Ascending aorta (tissue), 2 donors: Measurements from ENCODE around the gene PLOD2. TPM values are rescaled to one million over a fixed set of nuclear protein-coding genes. Genes with fewer than 3 reads are reported as not detected.

Experiments
- DNase-seq, 2 donors: peaks; one replicate each; pipeline ENCODE4 v3.0.0-alpha.2; 2019; ENCODE audit warnings: low spot score in 2 of 2
- H3K27ac ChIP-seq, 2 donors: fragments of 200-600 bp; sonication (generic); one replicate each; pipeline ENCODE4 v1.5.1; 2016 to 2017; ENCODE audit warnings: mild to moderate bottlenecking in 1 of 2
- H3K27me3 ChIP-seq: fragments of 200-600 bp; sonication (generic); one replicate; pipeline ENCODE4 v1.5.1; 2017
- H3K36me3 ChIP-seq, 2 donors: fragments of 200-600 bp; sonication (generic); one replicate each; pipeline ENCODE4 v1.5.1; 2016
- H3K4me1 ChIP-seq, 2 donors: fragments of 200-600 bp; sonication (generic); one replicate each; pipeline ENCODE4 v1.5.1; 2016 to 2017; ENCODE audit warnings: mild to moderate bottlenecking in 1 of 2
- H3K4me3 ChIP-seq, 2 donors: fragments of 200-600 bp; sonication (generic); one replicate each; pipeline ENCODE4 v1.5.1; 2016 to 2017; ENCODE audit warnings: mild to moderate bottlenecking in 1 of 2
- H3K9me3 ChIP-seq, 2 donors: fragments of 200-600 bp; sonication (generic); one replicate each; pipeline ENCODE4 v1.5.1; 2016
- CTCF ChIP-seq, 3 experiments: fragments of 200-600 bp in 2 of 3; fragments of 450-650 bp in 1 of 3; sonication (generic) in 2 of 3; IDR thresholded peaks; one replicate each; pipeline ENCODE4 v1.5.1; 2016 to 2019; ENCODE audit warnings: antibody characterized with exemption in 3 of 3, mild to moderate bottlenecking in 1 of 3, moderate library complexity in 1 of 3
- intact Hi-C: fragments of 100-400 bp; cut with DNase I; formaldehyde crosslinking; loops from one replicate; pipeline ENCODE4 v1.15.1; 2023
- total RNA-seq: library from RNA; depleted of rRNA; stranded (reverse); fragments of >200 nt; gene quantifications from one replicate; pipeline ENCODE4 v1.1.0, GENCODE V29; 2016

The PLOD2 gene
- total RNA-seq, 1 donor from 2014 or later = 41.3 TPM

GRCh38 chr3:146154316-146154715 is 6.7 kb downstream of the PLOD2 start:
- H3K27me3 ChIP-seq = no peaks in the 10 kb centered on the region
- DNase-seq = no peak
- intact Hi-C loops = loop anchor here (5.0 kb wide), 1 partner anchor 33 kb away; no protein-coding TSS in a partner anchor
- H3K9me3 ChIP-seq = no peaks in the 10 kb centered on the region
- peaks cover 4 to 29% of the 10 kb centered on the region in 2 donors for H3K4me1 ChIP-seq
- H3K36me3 ChIP-seq = peaks cover 0 to 4% of the 10 kb centered on the region in 2 donors
- H3K4me3 ChIP-seq = no peak overlapping the region
- TF ChIP-seq CTCF (IDR thresholded peaks at IDR 0.05) = no peak
- H3K27ac ChIP-seq = peak overlapping the region in 1 of 2 donors; percentile 29

- Histone ChIP-seq H3K36me3 (peaks cover 0 to 4% of the 10 kb centered on the region in 2 donors), H3K27me3 (no peaks in the 10 kb centered on the region), H3K9me3 (no peaks in the 10 kb centered on the region), H3K4me1 (peaks cover 7 to 32% of the 10 kb centered on the region in 2 donors), H3K4me3 (peak overlapping the region in 1 of 2 donors; percentile 49), H3K27ac (peak overlapping the region; percentile 67 to 79)
- intact Hi-C loops = loop anchor here (5.0 kb wide), 1 partner anchor 34 kb away; no protein-coding TSS in a partner anchor
- TF ChIP-seq CTCF (IDR thresholded peaks at IDR 0.05) = no peak
- DNase-seq = no peak
Observed at GRCh38 chr3:146153429-146153828, 7.6 kb downstream of the PLOD2 start.

- Histone ChIP-seq H3K4me3 (peak overlapping the region; percentile 1 to 49), H3K27me3 (no peaks in the 10 kb centered on the region)
- peak in 1 of 2 donors; percentile 71 for DNase-seq
Observed at GRCh38 chr3:146152834-146153233, 8.2 kb downstream of the PLOD2 start.

GRCh38 chr3:146148468-146148931 is 12.5 kb downstream of the PLOD2 start:
- Histone ChIP-seq H3K36me3 (peaks cover 0 to 4% of the 10 kb centered on the region in 2 donors), H3K9me3 (no peaks in the 10 kb centered on the region), H3K27me3 (no peaks in the 10 kb centered on the region), H3K4me3 (no peak overlapping the region), H3K4me1 (peaks cover 7 to 47% of the 10 kb centered on the region in 2 donors), H3K27ac (no peak overlapping the region)
- peak in 2 of 3 experiments; percentile 4 to 36 for TF ChIP-seq CTCF (IDR thresholded peaks at IDR 0.05)
- intact Hi-C loops = no loop called here
- no peak for DNase-seq

More at GRCh38 chr3:146152834-146153233, 8.2 kb downstream of the PLOD2 start:
- intact Hi-C loops = loop anchor here (5.0 kb wide), 1 partner anchor 34 kb away; no protein-coding TSS in a partner anchor
- no peak for TF ChIP-seq CTCF (IDR thresholded peaks at IDR 0.05)
- Histone ChIP-seq H3K4me1 (peaks cover 7 to 32% of the 10 kb centered on the region in 2 donors), H3K9me3 (no peaks in the 10 kb centered on the region), H3K27ac (peak overlapping the region; percentile 67 to 79), H3K36me3 (peaks cover 0 to 4% of the 10 kb centered on the region in 2 donors)

- H3K36me3 ChIP-seq = no peaks in the 10 kb centered on the region
- H3K4me1 ChIP-seq = peaks cover 5 to 53% of the 10 kb centered on the region in 2 donors
- H3K9me3 ChIP-seq = no peaks in the 10 kb centered on the region
- intact Hi-C loops = no loop called here
- no peaks in the 10 kb centered on the region for H3K27me3 ChIP-seq
- no peak for DNase-seq
- H3K27ac ChIP-seq = no peak overlapping the region
- no peak for TF ChIP-seq CTCF (IDR thresholded peaks at IDR 0.05)
- no peak overlapping the region for H3K4me3 ChIP-seq
Observed at GRCh38 chr3:146145642-146146041, 15.3 kb downstream of the PLOD2 start.
